H1 (cell line): ENCODE data around the gene KIF1B. TPM values are rescaled to one million over a fixed set of nuclear protein-coding genes. Genes with fewer than 3 reads are reported as not detected.

Experiments used
- CTCF ChIA-PET: fragments of 300-600 bp; sonication (Branson Sonifier 250); formaldehyde crosslinking; loops from one replicate; lab custom pipeline; 2021; ENCODE audit not compliant: partially characterized antibody; lab: Charles Lee
- POLR2A ChIA-PET: fragments of 300-600 bp; sonication (Branson Sonifier 250); formaldehyde crosslinking; loops from one replicate; lab custom pipeline; 2021; ENCODE audit warnings: inconsistent platforms; ENCODE audit not compliant: partially characterized antibody; lab: Charles Lee
- DNase-seq, 2 experiments: peaks; one replicate each; pipeline versions ENCODE4 v3.0.0 to v3.0.0-alpha.2; 2010 to 2022; ENCODE audit warnings: low spot score in 2 of 2, low read depth in 1 of 2, mixed read lengths in 1 of 2
- FAIRE-seq: peaks from 2 replicates; lab custom pipeline; 2011; peaks lifted over from hg19 to GRCh38; lab: Jason Lieb, UNC
- H2AFZ ChIP-seq: 2 replicates; pipeline ENCODE4 v1.8.1; 2012; ENCODE audit warnings: low read length, inconsistent platforms
- H2AK5ac ChIP-seq: 2 replicates; pipeline ENCODE4 v1.6.1; 2013; ENCODE audit warnings: low read depth, low read length
- H2BK120ac ChIP-seq: replicated peaks from 2 replicates; pipeline ENCODE3; 2013; ENCODE audit warnings: low read depth, low read length, inconsistent platforms
- H2BK12ac ChIP-seq: 2 replicates; pipeline ENCODE4 v1.6.1; 2013; ENCODE audit warnings: low read depth, low read length
- H2BK15ac ChIP-seq: 2 replicates; pipeline ENCODE4 v1.6.1; 2013; ENCODE audit warnings: low read length
- H2BK20ac ChIP-seq: 2 replicates; pipeline ENCODE4 v1.6.1; 2013; ENCODE audit warnings: low read length
- H2BK5ac ChIP-seq: 2 replicates; pipeline ENCODE4 v1.6.1; 2013; ENCODE audit warnings: low read depth, low read length
- H3K14ac ChIP-seq: 2 replicates; pipeline ENCODE4 v1.6.1; 2013; ENCODE audit warnings: inconsistent platforms; ENCODE audit not compliant: insufficient read length
- H3K18ac ChIP-seq: 2 replicates; pipeline ENCODE4 v1.6.1; 2013; ENCODE audit warnings: low read length; ENCODE audit errors: extremely low read depth
- H3K23ac ChIP-seq: 2 replicates; pipeline ENCODE4 v1.6.1; 2013; ENCODE audit warnings: inconsistent platforms; ENCODE audit not compliant: insufficient read length
- H3K23me2 ChIP-seq: 2 replicates; pipeline ENCODE4 v1.6.1; 2013; ENCODE audit warnings: low read depth, low read length
- H3K27ac ChIP-seq: 2 replicates; pipeline ENCODE4 v1.6.1; 2011; ENCODE audit warnings: low read depth, low read length, inconsistent platforms
- H3K27me3 ChIP-seq, 4 experiments: replicated peaks in 1 of 4; 1 replicate in 1 of 4; 2 replicates in 3 of 4; pipeline versions ENCODE4 v1.6.1 to v1.8.1; 2011 to 2013; ENCODE audit warnings: low read length in 3 of 4, mild to moderate bottlenecking in 3 of 4, inconsistent platforms in 2 of 4, mixed read lengths in 2 of 4, moderate library complexity in 1 of 4; ENCODE audit not compliant: control insufficient read depth in 3 of 4, insufficient read depth in 3 of 4; ENCODE audit errors: extremely low read depth in 1 of 4
- H3K36me3 ChIP-seq, 4 experiments: 2 replicates each; pipeline versions ENCODE4 v1.6.1 to v1.8.1; 2011 to 2013; ENCODE audit warnings: mild to moderate bottlenecking in 4 of 4, low read length in 3 of 4, moderate library complexity in 2 of 4, control low read depth in 1 of 4, inconsistent platforms in 1 of 4; ENCODE audit not compliant: insufficient read depth in 4 of 4, control insufficient read depth in 2 of 4
- H3K4ac ChIP-seq: replicated peaks from 2 replicates; pipeline ENCODE3; 2013; ENCODE audit warnings: low read length, low read depth, mixed read lengths, inconsistent platforms; ENCODE audit not compliant: insufficient read length
- H3K4me1 ChIP-seq, 4 experiments: replicated peaks in 1 of 4; 1 replicate in 1 of 4; 2 replicates in 3 of 4; pipeline versions ENCODE4 v1.6.1 to v1.8.1; 2011 to 2013; ENCODE audit warnings: low read length in 3 of 4, inconsistent platforms in 2 of 4, mixed read lengths in 1 of 4; ENCODE audit not compliant: insufficient read depth in 4 of 4, control insufficient read depth in 3 of 4
- H3K4me2 ChIP-seq, 2 experiments: 2 replicates each; pipeline versions ENCODE4 v1.6.1 to v1.8.1; 2011 to 2013; ENCODE audit warnings: low read depth in 2 of 2, low read length in 2 of 2, control low read depth in 1 of 2, inconsistent platforms in 1 of 2, mild to moderate bottlenecking in 1 of 2; ENCODE audit not compliant: insufficient read depth in 1 of 2
- H3K4me3 ChIP-seq, 4 experiments: fragments of 200-600, 300-600 bp in 1 of 4; sonication (generic), shearing (Covaris generic), sonication (Bioruptor Twin) in 1 of 4; 2 replicates each; pipeline versions ENCODE4 v1.5.1 to v1.8.1; 2011 to 2016; ENCODE audit warnings: low read length in 4 of 4, low read depth in 3 of 4, control low read depth in 2 of 4, inconsistent platforms in 2 of 4, mild to moderate bottlenecking in 2 of 4, mixed read lengths in 1 of 4, moderate library complexity in 1 of 4; ENCODE audit not compliant: insufficient read depth in 2 of 4; ENCODE audit errors: extremely low read depth in 1 of 4
- H3K56ac ChIP-seq: replicated peaks from 2 replicates; pipeline ENCODE3; 2013; ENCODE audit warnings: low read depth, mild to moderate bottlenecking, mixed read lengths, low read length, inconsistent platforms; ENCODE audit not compliant: insufficient read length
- H3K79me1 ChIP-seq: 2 replicates; pipeline ENCODE4 v1.6.1; 2013; ENCODE audit warnings: low read depth, low read length, control low read depth
- H3K79me2 ChIP-seq, 2 experiments: 2 replicates each; pipeline versions ENCODE4 v1.6.1 to v1.8.1; 2012 to 2013; ENCODE audit warnings: low read length in 2 of 2, mild to moderate bottlenecking in 2 of 2, inconsistent platforms in 1 of 2; ENCODE audit not compliant: insufficient read depth in 2 of 2, control insufficient read depth in 1 of 2
- H3K9ac ChIP-seq, 4 experiments: replicated peaks in 1 of 4; 1 replicate in 1 of 4; 2 replicates in 3 of 4; pipeline versions ENCODE4 v1.6.1 to v1.8.1; 2011 to 2013; ENCODE audit warnings: low read depth in 3 of 4, low read length in 3 of 4, control low read depth in 2 of 4, mild to moderate bottlenecking in 2 of 4, moderate library complexity in 2 of 4, inconsistent platforms in 1 of 4; ENCODE audit errors: extremely low read depth in 1 of 4
- H3K9me3 ChIP-seq, 2 experiments: 2 replicates each; pipeline versions ENCODE4 v1.6.1 to v1.8.1; 2012 to 2013; ENCODE audit warnings: mild to moderate bottlenecking in 2 of 2, moderate library complexity in 2 of 2, control low read depth in 1 of 2, inconsistent platforms in 1 of 2, low read depth in 1 of 2, low read length in 1 of 2, mixed read lengths in 1 of 2; ENCODE audit not compliant: insufficient read depth in 2 of 2
- H4K20me1 ChIP-seq, 2 experiments: replicated peaks in 1 of 2; 2 replicates each; pipeline versions ENCODE3 to v1.8.1; 2011 to 2013; ENCODE audit warnings: inconsistent platforms in 2 of 2, low read length in 2 of 2, mild to moderate bottlenecking in 1 of 2; ENCODE audit not compliant: insufficient read depth in 2 of 2, control insufficient read depth in 1 of 2
- H4K5ac ChIP-seq: 2 replicates; pipeline ENCODE4 v1.6.1; 2013; ENCODE audit warnings: low read length, low read depth, mixed read lengths, inconsistent platforms; ENCODE audit not compliant: insufficient read length
- H4K8ac ChIP-seq: 2 replicates; pipeline ENCODE4 v1.8.0; 2013; ENCODE audit warnings: mild to moderate bottlenecking, moderate library complexity, low read length, inconsistent platforms; ENCODE audit not compliant: insufficient read depth; ENCODE audit errors: extremely low read depth
- H4K91ac ChIP-seq: replicated peaks from 2 replicates; pipeline ENCODE3; 2013; ENCODE audit warnings: low read length, mixed read lengths, inconsistent platforms; ENCODE audit not compliant: insufficient read length
- CBX5 ChIP-seq: fragments of 300-800, 300-1000 bp; sonication (generic); IDR thresholded peaks from 2 replicates; pipeline ENCODE4 v1.7.1; 2016; ENCODE audit warnings: antibody characterized with exemption, low read length, low read depth
- KDM1A ChIP-seq: fragments of 200-600, 300-600 bp; sonication (generic); IDR thresholded peaks from 2 replicates; pipeline ENCODE4 v1.7.1; 2016; ENCODE audit warnings: mild to moderate bottlenecking, low read length, borderline replicate concordance
- NANOG ChIP-seq: IDR thresholded peaks from 2 replicates; pipeline ENCODE4 v1.6.1; 2011; ENCODE audit warnings: low read length, low read depth, mild to moderate bottlenecking, inconsistent platforms; ENCODE audit not compliant: insufficient read depth, poor library complexity, severe bottlenecking
- SP1 ChIP-seq: IDR thresholded peaks from 2 replicates; pipeline ENCODE4 v1.6.1; 2011; ENCODE audit warnings: low read depth, low read length
- SUZ12 ChIP-seq: fragments of 200-600 bp; sonication (generic); IDR thresholded peaks from 2 replicates; pipeline ENCODE4 v1.6.1; 2012; ENCODE audit warnings: mild to moderate bottlenecking, inconsistent platforms, low read length, moderate library complexity, mixed read lengths
- WGBS, 2 experiments: shearing (Covaris generic) in 1 of 2; methylation state at CpG; one replicate each; pipeline versions ENCODE4 v1.1.6 to v1.1.7; 2013 to 2015; ENCODE audit warnings: low lambda C conversion rate in 2 of 2, mixed read lengths in 2 of 2, inconsistent platforms in 1 of 2, low coverage in 1 of 2, missing lambda C conversion rate in 1 of 2; ENCODE audit not compliant: insufficient replicate concordance in 2 of 2, insufficient coverage in 1 of 2, insufficient read length in 1 of 2; ENCODE audit errors: extremely low coverage in 1 of 2, missing lambda C conversion rate in 1 of 2; 5-methylcytosine and 5-hydroxymethylcytosine counted together
- polyA plus RNA-seq, 7 experiments: library from polyadenylated mRNA; depleted of rRNA in 3 of 7; stranded (reverse) in 5 of 7; unstranded in 2 of 7; fragments of >200 nt in 5 of 7; fragments of 200-250 nt in 2 of 7; gene quantifications; 1 replicate in 5 of 7; 2 replicates in 1 of 7; 4 replicates in 1 of 7; pipeline versions ENCODE4 v1.2.1 to v1.2.3, GENCODE V29; 2011 to 2013; ENCODE audit warnings: missing spikeins in 2 of 7, mixed read lengths in 2 of 7
- total RNA-seq: library from RNA; stranded (reverse); fragmentation: NEBNext Ultra II Directional; extraction: Animal tissue kit (Norgen Biotek cat#: 25700); gene quantifications from 2 replicates; pipeline ENCODE4 v1.2.1, GENCODE V29; 2021

Gene KIF1B
- total and polyA plus RNA-seq, 2 of the 8 experiments (the other 6 are each of a cell fraction or from before 2014, with no cell fraction given): 39.1 to 74.2 TPM

DNA sequence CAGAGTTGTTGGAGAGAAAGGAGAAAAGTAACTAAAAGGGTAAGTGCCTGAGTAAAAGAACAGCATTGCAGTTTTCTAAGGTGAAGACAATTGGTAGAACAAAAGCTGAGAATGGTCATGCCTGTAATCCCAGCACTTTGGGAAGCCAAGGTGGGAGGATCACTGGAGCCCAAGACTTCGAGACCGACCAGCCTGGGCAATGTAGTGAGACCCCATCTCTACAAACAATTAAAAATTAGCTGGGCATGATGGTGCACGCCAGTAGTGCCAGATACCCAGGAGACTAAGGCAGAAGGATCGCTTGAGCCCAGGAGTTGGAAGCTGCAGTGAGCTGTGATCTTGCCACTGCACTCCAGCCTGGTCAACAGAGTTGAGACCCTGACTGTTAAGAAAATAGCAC is 173.3 kb downstream of the KIF1B start:
- no peak overlapping the region for H2BK20ac ChIP-seq
- no peak overlapping the region for H3K18ac ChIP-seq
- ChIA-PET CTCF (interaction anchor here (1.5 kb wide), 1 partner anchor 47 kb away, joined by 3 read pairs; the partner anchor contains the start of gene CENPS), POLR2A (interaction anchor here (1.4 to 8.2 kb wide), 3 partner anchors 9 to 39 kb away, joined by 3 to 72 read pairs (median 3); partner anchors contain the start of gene PGD)
- no peaks in the 10 kb centered on the region; the same call in none of the 2 replicates for H3K79me1 ChIP-seq
- no peak overlapping the region for H2BK15ac ChIP-seq
- H2BK5ac ChIP-seq: no peak overlapping the region
- no peak overlapping the region for H3K56ac ChIP-seq
- H3K27me3 ChIP-seq: no peaks in the 10 kb centered on the region
- FAIRE-seq (no peak), DNase-seq (no peak)
- H3K14ac ChIP-seq: no peak overlapping the region
- no peak overlapping the region for H2BK12ac ChIP-seq
- WGBS, 2 experiments: 98% methylated on average over 4 of the region's 4 CpGs; no CpG with 5 or more reads in 1 of the 2 experiments
- no peak overlapping the region for H4K8ac ChIP-seq
- H2BK120ac ChIP-seq: no peak overlapping the region
- H4K5ac ChIP-seq: no peak overlapping the region
- no peaks in the 10 kb centered on the region for H3K79me2 ChIP-seq
- no peak overlapping the region for H3K4me2 ChIP-seq
- H3K23ac ChIP-seq: no peak overlapping the region
- H2AK5ac ChIP-seq: no peak overlapping the region
- no peak overlapping the region for H3K4me3 ChIP-seq
- H2AFZ ChIP-seq: no peak overlapping the region
- no peaks in the 10 kb centered on the region for H3K23me2 ChIP-seq
- H4K20me1 ChIP-seq: no peaks in the 10 kb centered on the region
- H3K9me3 ChIP-seq: no peaks in the 10 kb centered on the region
- H3K4me1 ChIP-seq: peaks cover 0 to 5% (median 0%) of the 10 kb centered on the region in 4 experiments; a peak in 3 of 7 replicates
- H4K91ac ChIP-seq: no peak overlapping the region
- H3K36me3 ChIP-seq: peaks cover 0 to 6% (median 4%) of the 10 kb centered on the region in 4 experiments; a peak in 3 of 8 replicates
- no peak overlapping the region for H3K4ac ChIP-seq
- no peak overlapping the region for H3K27ac ChIP-seq
- H3K9ac ChIP-seq: no peak overlapping the region
- TF ChIP-seq NANOG (no peak), KDM1A (no peak), SUZ12 (no peak), SP1 (no peak), CBX5 (no peak)
